Breast epithelium (tissue), 4 donors: Measurements from ENCODE around the gene PTPRK. TPM values are rescaled to one million over a fixed set of nuclear protein-coding genes. Genes with fewer than 3 reads are reported as not detected.

Experiments
- DNase-seq, 2 donors: peaks; one replicate each; pipeline ENCODE4 v3.0.0-alpha.2; 2019; ENCODE audit warnings: low spot score in 2 of 2
- H3K27ac ChIP-seq, 2 donors: fragments of 200-600 bp; sonication (generic) in 1 of 2; one replicate each; pipeline ENCODE4 v1.5.1; 2016 to 2019; ENCODE audit warnings: mild to moderate bottlenecking in 1 of 2
- H3K27me3 ChIP-seq, 2 donors: fragments of 200-600 bp; sonication (generic) in 1 of 2; one replicate each; pipeline versions ENCODE4 v1.5.1 to v1.6.0; 2017 to 2019; ENCODE audit warnings: control low read depth in 1 of 2, mild to moderate bottlenecking in 1 of 2
- H3K36me3 ChIP-seq: fragments of 200-600 bp; one replicate; pipeline ENCODE4 v1.5.1; 2019
- H3K4me1 ChIP-seq, 2 donors: fragments of 200-600 bp; sonication (generic); one replicate each; pipeline ENCODE4 v1.5.1; 2016 to 2019; ENCODE audit warnings: control low read depth in 1 of 2
- H3K4me3 ChIP-seq, 3 donors: fragments of 200-600 bp; sonication (generic); 1 replicate in 2 of 3; 2 replicates in 1 of 3; pipeline ENCODE4 v1.5.1; 2016 to 2019; ENCODE audit warnings: mild to moderate bottlenecking in 3 of 3, moderate library complexity in 2 of 3
- H3K9me3 ChIP-seq, 2 donors: fragments of 200-600 bp; sonication (generic) in 1 of 2; one replicate each; pipeline ENCODE4 v1.5.1; 2016 to 2019; ENCODE audit warnings: control low read depth in 1 of 2
- POLR2A ChIP-seq: fragments of 450-650 bp; IDR thresholded peaks from one replicate; pipeline ENCODE4 v1.6.1; 2016; ENCODE audit warnings: antibody characterized with exemption, mild to moderate bottlenecking, moderate library complexity
- POLR2AphosphoS5 ChIP-seq, 3 donors: sonication (generic); formaldehyde crosslinking; IDR thresholded peaks; one replicate each; pipeline ENCODE4 v1.6.1; 2017; ENCODE audit warnings: antibody characterized with exemption in 3 of 3
- intact Hi-C: fragments of 100-400 bp; cut with DNase I; formaldehyde crosslinking; loops from one replicate; pipeline ENCODE4 v1.15.1; 2023; ENCODE audit warnings: low total_unique reads
- total RNA-seq, 3 donors: library from RNA; depleted of rRNA; stranded (reverse); fragments of >200 nt; gene quantifications; one replicate each; pipeline ENCODE4 v1.1.0, GENCODE V29; 2016
- TF ChIP-seq, protein P1 (sequence below), 3 donors: fragments of 450-650 bp; IDR thresholded peaks; one replicate each; pipeline ENCODE4 v1.5.1; 2016 to 2017; ENCODE audit warnings: antibody characterized with exemption in 3 of 3, mild to moderate bottlenecking in 3 of 3, moderate library complexity in 3 of 3

The PTPRK gene
- total RNA-seq, 3 donors from 2014 or later = 29.1 to 134 (median 77.0) TPM

- H3K27me3 ChIP-seq = no peaks in the 10 kb centered on the region
- no peak for DNase-seq
- TF ChIP-seq POLR2AphosphoS5 (IDR thresholded peaks at IDR 0.05) (no peak), POLR2A (no peak)
- TF ChIP-seq, protein P1, sequence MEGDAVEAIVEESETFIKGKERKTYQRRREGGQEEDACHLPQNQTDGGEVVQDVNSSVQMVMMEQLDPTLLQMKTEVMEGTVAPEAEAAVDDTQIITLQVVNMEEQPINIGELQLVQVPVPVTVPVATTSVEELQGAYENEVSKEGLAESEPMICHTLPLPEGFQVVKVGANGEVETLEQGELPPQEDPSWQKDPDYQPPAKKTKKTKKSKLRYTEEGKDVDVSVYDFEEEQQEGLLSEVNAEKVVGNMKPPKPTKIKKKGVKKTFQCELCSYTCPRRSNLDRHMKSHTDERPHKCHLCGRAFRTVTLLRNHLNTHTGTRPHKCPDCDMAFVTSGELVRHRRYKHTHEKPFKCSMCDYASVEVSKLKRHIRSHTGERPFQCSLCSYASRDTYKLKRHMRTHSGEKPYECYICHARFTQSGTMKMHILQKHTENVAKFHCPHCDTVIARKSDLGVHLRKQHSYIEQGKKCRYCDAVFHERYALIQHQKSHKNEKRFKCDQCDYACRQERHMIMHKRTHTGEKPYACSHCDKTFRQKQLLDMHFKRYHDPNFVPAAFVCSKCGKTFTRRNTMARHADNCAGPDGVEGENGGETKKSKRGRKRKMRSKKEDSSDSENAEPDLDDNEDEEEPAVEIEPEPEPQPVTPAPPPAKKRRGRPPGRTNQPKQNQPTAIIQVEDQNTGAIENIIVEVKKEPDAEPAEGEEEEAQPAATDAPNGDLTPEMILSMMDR (IDR thresholded peaks at IDR 0.05) = no peak
- intact Hi-C loops = no loop called here
- H3K4me3 ChIP-seq = no peak overlapping the region
- H3K4me1 ChIP-seq = no peaks in the 10 kb centered on the region
- H3K36me3 ChIP-seq = no peaks in the 10 kb centered on the region
- no peaks in the 10 kb centered on the region for H3K9me3 ChIP-seq
- H3K27ac ChIP-seq = no peak overlapping the region
Observed at GRCh38 chr6:128394167-128394566, 126.2 kb downstream of the PTPRK start.

DNA sequence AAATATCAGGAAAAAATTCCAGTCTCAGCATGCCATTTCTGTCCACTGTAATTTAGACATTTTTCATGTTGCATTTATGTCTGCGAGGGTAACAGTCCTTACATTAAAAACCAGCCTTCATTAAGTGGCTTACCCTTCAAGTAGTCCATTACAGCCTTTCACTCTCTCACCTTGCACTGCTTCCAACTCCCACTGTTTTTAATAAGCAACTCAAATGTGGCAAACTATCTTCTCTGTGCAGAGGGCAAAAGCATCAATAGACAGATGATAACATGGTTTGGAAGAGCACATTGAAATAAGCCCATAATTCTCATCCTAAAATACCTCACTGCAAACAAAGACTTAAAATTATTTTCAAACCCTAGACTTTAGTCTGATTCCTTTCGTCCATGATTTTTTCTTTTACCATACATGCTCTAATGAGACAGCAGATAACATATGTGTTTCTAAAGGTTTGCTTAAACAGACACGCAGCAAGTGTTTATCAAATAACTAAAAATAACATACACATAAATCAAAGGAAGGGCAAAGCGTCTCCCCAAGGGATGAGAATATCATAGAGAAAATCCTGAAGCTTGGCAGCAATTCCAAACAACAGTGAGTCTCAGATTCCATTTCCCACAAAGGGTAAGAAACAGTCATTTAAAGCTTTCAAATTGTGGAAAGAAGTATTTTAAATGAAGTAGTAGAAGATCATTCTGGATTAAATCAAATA lies 130.4 kb downstream of the PTPRK start:
- Histone ChIP-seq H3K27me3 (no peaks in the 10 kb centered on the region), H3K36me3 (no peaks in the 10 kb centered on the region), H3K4me1 (no peaks in the 10 kb centered on the region), H3K9me3 (no peaks in the 10 kb centered on the region), H3K4me3 (no peak overlapping the region), H3K27ac (no peak overlapping the region)
- intact Hi-C loops = no loop called here
- DNase-seq = no peak
- TF ChIP-seq POLR2A = no peak
- TF ChIP-seq POLR2AphosphoS5 (IDR thresholded peaks at IDR 0.05) = no peak
- TF ChIP-seq, protein P1 (IDR thresholded peaks at IDR 0.05) = no peak

DNA sequence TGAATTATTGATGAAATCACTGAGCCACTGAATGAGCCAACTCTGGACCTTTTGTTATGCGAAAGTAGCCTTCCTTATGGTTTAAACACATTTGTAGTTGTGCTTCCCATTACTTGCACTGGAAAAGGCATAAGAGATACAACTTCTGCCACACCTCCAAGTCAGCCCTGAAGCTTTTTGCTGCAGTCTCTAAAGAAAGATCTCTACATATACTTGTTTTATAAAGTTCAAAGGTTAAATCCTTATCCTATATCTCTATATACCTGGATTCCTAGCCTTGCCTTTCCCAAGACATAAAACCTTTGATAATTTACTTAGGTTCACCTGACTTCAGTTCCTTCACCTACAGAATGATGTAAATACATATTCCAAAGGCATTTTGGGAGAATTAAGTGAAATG lies 132.0 kb downstream of the PTPRK start:
- TF ChIP-seq POLR2A (no peak), POLR2AphosphoS5 (IDR thresholded peaks at IDR 0.05) (no peak)
- TF ChIP-seq, protein P1 (IDR thresholded peaks at IDR 0.05) = no peak
- Histone ChIP-seq H3K27ac (no peak overlapping the region), H3K27me3 (no peaks in the 10 kb centered on the region), H3K4me3 (no peak overlapping the region), H3K9me3 (no peaks in the 10 kb centered on the region), H3K4me1 (no peaks in the 10 kb centered on the region), H3K36me3 (no peaks in the 10 kb centered on the region)
- intact Hi-C loops = no loop called here
- no peak for DNase-seq

- no peaks in the 10 kb centered on the region for H3K36me3 ChIP-seq
- TF ChIP-seq POLR2A (no peak), POLR2AphosphoS5 (IDR thresholded peaks at IDR 0.05) (no peak)
- TF ChIP-seq, protein P1 (IDR thresholded peaks at IDR 0.05) = no peak
- intact Hi-C loops = no loop called here
- H3K4me1 ChIP-seq = no peaks in the 10 kb centered on the region
- no peak for DNase-seq
- no peaks in the 10 kb centered on the region for H3K27me3 ChIP-seq
- peaks cover 7 to 15% of the 10 kb centered on the region in 2 donors for H3K9me3 ChIP-seq
- H3K4me3 ChIP-seq = no peak overlapping the region
- no peak overlapping the region for H3K27ac ChIP-seq
Observed at GRCh38 chr6:128380891-128381290, 139.5 kb downstream of the PTPRK start.

DNA sequence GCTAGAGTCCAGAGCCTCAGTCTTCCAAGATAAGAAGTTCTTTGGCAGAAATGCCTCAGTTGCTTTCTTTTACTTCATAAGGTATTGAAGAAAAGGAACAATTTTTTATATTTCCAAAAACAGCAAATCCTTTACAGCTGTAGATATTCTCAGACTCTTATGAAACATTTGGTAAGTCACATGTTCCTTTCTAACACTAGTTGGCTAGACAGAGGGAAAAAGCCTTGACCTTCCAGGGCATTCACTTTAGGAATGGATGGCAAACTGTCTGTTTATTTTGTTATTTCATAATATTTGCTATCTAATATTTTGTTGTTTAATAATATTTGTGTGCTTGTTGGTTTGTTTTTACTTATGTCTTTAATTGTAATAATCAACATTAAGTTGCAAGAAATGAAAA lies 140.8 kb downstream of the PTPRK start:
- H3K36me3 ChIP-seq = no peaks in the 10 kb centered on the region
- DNase-seq = no peak
- no peaks in the 10 kb centered on the region for H3K27me3 ChIP-seq
- no peaks in the 10 kb centered on the region for H3K4me1 ChIP-seq
- intact Hi-C loops = no loop called here
- no peak overlapping the region for H3K27ac ChIP-seq
- TF ChIP-seq POLR2A (no peak), POLR2AphosphoS5 (IDR thresholded peaks at IDR 0.05) (no peak)
- TF ChIP-seq, protein P1 (IDR thresholded peaks at IDR 0.05) = no peak
- H3K4me3 ChIP-seq = no peak overlapping the region
- H3K9me3 ChIP-seq = peaks cover 11 to 22% of the 10 kb centered on the region in 2 donors
